Spleen (tissue), 11 donors: Measurements from ENCODE around the gene PRDM5. TPM values are rescaled to one million over a fixed set of nuclear protein-coding genes. Genes with fewer than 3 reads are reported as not detected.

Experiments used
- DNase-seq: peaks from one replicate; pipeline ENCODE4 v3.0.0-alpha.2; 2020
- H3K27ac ChIP-seq, 8 donors: fragments of 200-600 bp; sonication (generic) in 7 of 8; 1 replicate in 4 of 8; 2 replicates in 4 of 8; pipeline versions ENCODE4 v1.5.0 to v1.8.0; 2016 to 2021; ENCODE audit warnings: inconsistent platforms in 4 of 8, mild to moderate bottlenecking in 4 of 8, moderate library complexity in 1 of 8
- H3K27me3 ChIP-seq, 7 donors: fragments of 200-600 bp; sonication (generic) in 6 of 7; replicated peaks in 1 of 7; 1 replicate in 4 of 7; 2 replicates in 3 of 7; pipeline versions ENCODE4 v1.5.0 to v1.8.0; 2016 to 2021; ENCODE audit warnings: inconsistent platforms in 3 of 7, mild to moderate bottlenecking in 1 of 7
- H3K36me3 ChIP-seq, 6 donors: fragments of 200-600 bp; sonication (generic) in 5 of 6; 1 replicate in 4 of 6; 2 replicates in 2 of 6; pipeline versions ENCODE4 v1.5.0 to v1.8.0; 2016 to 2021; ENCODE audit warnings: inconsistent platforms in 2 of 6
- H3K4me1 ChIP-seq, 6 donors: fragments of 200-600 bp; sonication (generic) in 5 of 6; 1 replicate in 3 of 6; 2 replicates in 3 of 6; pipeline versions ENCODE4 v1.5.0 to v1.8.0; 2016 to 2021; ENCODE audit warnings: inconsistent platforms in 3 of 6
- H3K4me3 ChIP-seq, 8 donors: fragments of 200-600 bp; sonication (generic) in 7 of 8; 1 replicate in 4 of 8; 2 replicates in 4 of 8; pipeline versions ENCODE4 v1.5.0 to v1.8.0; 2016 to 2021; ENCODE audit warnings: inconsistent platforms in 4 of 8, mild to moderate bottlenecking in 4 of 8, moderate library complexity in 2 of 8
- H3K9me3 ChIP-seq, 8 donors: fragments of 200-600 bp; sonication (generic) in 7 of 8; 1 replicate in 4 of 8; 2 replicates in 4 of 8; pipeline versions ENCODE4 v1.5.0 to v1.8.0; 2016 to 2021; ENCODE audit warnings: inconsistent platforms in 4 of 8
- CTCF ChIP-seq, 11 experiments: fragments of 200-600 bp in 7 of 11; fragments of 450-650 bp in 4 of 11; sonication (generic) in 4 of 11; IDR thresholded peaks in 8 of 11; conservative IDR thresholded peaks in 3 of 11; 1 replicate in 7 of 11; 2 replicates in 4 of 11; pipeline versions ENCODE4 v1.4.0 to v1.8.0; 2016 to 2021; ENCODE audit warnings: antibody characterized with exemption in 11 of 11, inconsistent platforms in 4 of 11, mild to moderate bottlenecking in 1 of 11
- POLR2A ChIP-seq, 3 donors: fragments of 450-650 bp; IDR thresholded peaks; one replicate each; pipeline ENCODE4 v1.5.1; 2017; ENCODE audit warnings: antibody characterized with exemption in 3 of 3, mild to moderate bottlenecking in 1 of 3
- POLR2AphosphoS5 ChIP-seq, 3 donors: sonication (generic); formaldehyde crosslinking; IDR thresholded peaks; one replicate each; pipeline ENCODE4 v1.5.1; 2017; ENCODE audit warnings: antibody characterized with exemption in 3 of 3
- WGBS, 5 donors: extraction: QIAGEN DNeasy Blood & Tissue Kit in 3 of 5; methylation state at CpG; one replicate each; pipeline versions ENCODE4 v1.1.5 to v1.1.7; 2013 to 2018; 5-methylcytosine and 5-hydroxymethylcytosine counted together
- intact Hi-C: fragments of 100-400 bp; cut with DNase I; formaldehyde crosslinking; loops from one replicate; pipeline ENCODE4 v1.15.0; 2023; ENCODE audit warnings: low total_unique reads
- polyA plus RNA-seq, 3 donors: library from polyadenylated mRNA; stranded (reverse); fragments of 200-250 nt; gene quantifications; one replicate each; pipeline ENCODE4 v1.2.1, GENCODE V29; 2013
- total RNA-seq, 7 donors: library from RNA; depleted of rRNA in 3 of 7; stranded (reverse); fragments of >200 nt in 3 of 7; fragmentation: NEBNext Ultra II Directional in 4 of 7; extraction: Animal tissue kit (Norgen Biotek cat#: 25700) in 4 of 7; gene quantifications; one replicate each; pipeline versions ENCODE4 v1.1.0 to v1.2.1, GENCODE V29; 2016 to 2021
- donor health status: healthy with polysubstance abuse.
- donor health status: DM: no; HTN: no; CAD: no; lungs with moderate emphysema.
- donor health status: DM: no; HTN: no; CAD: no.
- donor health status: Bipolar disorder and iron deficiency.
- donor health status: healthy.
- donor health status: DM: no; HTN: no; CAD: no.
- donor health status: DM: yes; HTN: yes; CAD: no.

Gene PRDM5
- total and polyA plus RNA-seq, 10 donors = 0.50 to 14.5 (median 7.6) TPM

GRCh38 chr4:120672076-120672475 is 250.4 kb downstream of the PRDM5 start:
- H3K4me3 ChIP-seq = no peak overlapping the region
- no peak for DNase-seq
- TF ChIP-seq POLR2A (IDR thresholded peaks at IDR 0.05) = no peak
- TF ChIP-seq POLR2AphosphoS5 (IDR thresholded peaks at IDR 0.05) = no peak
- TF ChIP-seq CTCF (IDR thresholded peaks at IDR 0.05 in 8 of 11, conservative IDR thresholded peaks at IDR 0.05 in 3 of 11) = no peak
- no peak overlapping the region for H3K27ac ChIP-seq
- no peaks in the 10 kb centered on the region for H3K27me3 ChIP-seq
- H3K4me1 ChIP-seq = no peaks in the 10 kb centered on the region
- intact Hi-C loops = no loop called here
- H3K36me3 ChIP-seq = no peaks in the 10 kb centered on the region
- H3K9me3 ChIP-seq = peaks cover 0 to 42% (median 22%) of the 10 kb centered on the region in 8 donors
- WGBS, 5 donors = 0 to 41% (median 0%) methylated on average over 1 of the region's 1 CpG

- Histone ChIP-seq H3K36me3 (no peaks in the 10 kb centered on the region), H3K27me3 (no peaks in the 10 kb centered on the region), H3K9me3 (peaks cover 0 to 42% (median 22%) of the 10 kb centered on the region in 8 donors), H3K27ac (no peak overlapping the region), H3K4me3 (no peak overlapping the region), H3K4me1 (no peaks in the 10 kb centered on the region)
- intact Hi-C loops = no loop called here
- DNase-seq = no peak
- 87 to 91% (median 90%) methylated on average over 3 of the region's 3 CpGs for WGBS, 5 donors
- TF ChIP-seq POLR2AphosphoS5 (IDR thresholded peaks at IDR 0.05) = no peak
- no peak for TF ChIP-seq POLR2A (IDR thresholded peaks at IDR 0.05)
- no peak for TF ChIP-seq CTCF (IDR thresholded peaks at IDR 0.05 in 8 of 11, conservative IDR thresholded peaks at IDR 0.05 in 3 of 11)
Observed at GRCh38 chr4:120671538-120671937, 251.0 kb downstream of the PRDM5 start.

GRCh38 chr4:120667102-120667501 is 255.4 kb downstream of the PRDM5 start:
- WGBS, 5 donors = 66 to 77% (median 68%) methylated on average over 3 of the region's 3 CpGs
- TF ChIP-seq POLR2A (IDR thresholded peaks at IDR 0.05) (no peak), CTCF (IDR thresholded peaks at IDR 0.05 in 8 of 11, conservative IDR thresholded peaks at IDR 0.05 in 3 of 11) (no peak), POLR2AphosphoS5 (IDR thresholded peaks at IDR 0.05) (no peak)
- Histone ChIP-seq H3K27ac (no peak overlapping the region), H3K4me3 (no peak overlapping the region), H3K27me3 (no peaks in the 10 kb centered on the region), H3K36me3 (no peaks in the 10 kb centered on the region), H3K9me3 (peaks cover 0 to 10% (median 1%) of the 10 kb centered on the region in 8 donors), H3K4me1 (no peaks in the 10 kb centered on the region)
- DNase-seq = no peak
- intact Hi-C loops = no loop called here

- TF ChIP-seq POLR2AphosphoS5 (IDR thresholded peaks at IDR 0.05) = no peak
- TF ChIP-seq CTCF (IDR thresholded peaks at IDR 0.05 in 8 of 11, conservative IDR thresholded peaks at IDR 0.05 in 3 of 11) = no peak
- TF ChIP-seq POLR2A (IDR thresholded peaks at IDR 0.05) = no peak
- Histone ChIP-seq H3K4me1 (no peaks in the 10 kb centered on the region), H3K27me3 (peaks cover 0 to 6% (median 0%) of the 10 kb centered on the region in 7 donors), H3K4me3 (no peak overlapping the region), H3K36me3 (no peaks in the 10 kb centered on the region), H3K9me3 (peaks cover 0 to 7% (median 0%) of the 10 kb centered on the region in 8 donors), H3K27ac (no peak overlapping the region)
- no peak for DNase-seq
- intact Hi-C loops = no loop called here
- WGBS, 5 donors = 81 to 93% (median 86%) methylated on average over 3 of the region's 3 CpGs
Observed at GRCh38 chr4:120664851-120665250, 257.7 kb downstream of the PRDM5 start.
